Endodermal cell (in vitro differentiated cells): Measurements from ENCODE around the gene SLC9A8. TPM values are rescaled to one million over a fixed set of nuclear protein-coding genes. Genes with fewer than 3 reads are reported as not detected.

Experiments
- DNase-seq: peaks from one replicate; pipeline ENCODE4 v3.0.0-alpha.2; 2017
- H3K27ac ChIP-seq: 2 replicates; pipeline ENCODE4 v1.5.1; 2013; ENCODE audit warnings: mild to moderate bottlenecking, low read depth, low read length, moderate library complexity
- H3K27me3 ChIP-seq: 2 replicates; pipeline ENCODE4 v1.6.1; 2013; ENCODE audit warnings: mild to moderate bottlenecking, low read length, moderate library complexity; ENCODE audit not compliant: insufficient read depth, control insufficient read depth, poor library complexity, severe bottlenecking
- H3K36me3 ChIP-seq: 2 replicates; pipeline ENCODE4 v1.7.0; 2013; ENCODE audit warnings: mild to moderate bottlenecking, low read length, moderate library complexity; ENCODE audit not compliant: control insufficient read depth, insufficient read depth
- H3K4me1 ChIP-seq: one replicate; pipeline ENCODE4 v1.7.0; 2013; ENCODE audit warnings: low read length; ENCODE audit not compliant: control insufficient read depth, insufficient read depth
- H3K4me3 ChIP-seq: 2 replicates; pipeline ENCODE4 v1.5.1; 2013; ENCODE audit warnings: mild to moderate bottlenecking, low read length, moderate library complexity
- H3K9ac ChIP-seq: 2 replicates; pipeline ENCODE4 v1.6.1; 2013; ENCODE audit warnings: mild to moderate bottlenecking, low read length, moderate library complexity; ENCODE audit not compliant: poor library complexity, severe bottlenecking; ENCODE audit errors: extremely low read depth
- H3K9me3 ChIP-seq: 2 replicates; pipeline ENCODE4 v1.6.1; 2013; ENCODE audit warnings: mild to moderate bottlenecking, low read length, moderate library complexity; ENCODE audit not compliant: control insufficient read depth
- H3K27ac Mint-ChIP-seq: 2 replicates; pipeline ENCODE4 v1.8.0; 2020; ENCODE audit warnings: mixed read lengths
- H3K27me3 Mint-ChIP-seq: 2 replicates; pipeline ENCODE4 v1.8.0; 2021; ENCODE audit warnings: mild to moderate bottlenecking, mixed read lengths; ENCODE audit not compliant: insufficient read depth
- H3K36me3 Mint-ChIP-seq: 2 replicates; pipeline ENCODE4 v1.8.0; 2020; ENCODE audit warnings: low read depth, mixed read lengths
- H3K4me1 Mint-ChIP-seq: 2 replicates; pipeline ENCODE4 v1.8.0; 2020; ENCODE audit warnings: mixed read lengths
- H3K4me3 Mint-ChIP-seq: 2 replicates; pipeline ENCODE4 v1.8.0; 2020; ENCODE audit warnings: mild to moderate bottlenecking, moderate library complexity, mixed read lengths
- H3K9me3 Mint-ChIP-seq: 2 replicates; pipeline ENCODE4 v1.8.0; 2020; ENCODE audit warnings: mild to moderate bottlenecking, mixed read lengths
- WGBS, 2 experiments: methylation state at CpG; one replicate each; pipeline versions ENCODE4 v1.1.5 to v1.1.7; 2013; ENCODE audit warnings: missing lambda C conversion rate in 2 of 2, mixed read lengths in 1 of 2; ENCODE audit not compliant: insufficient coverage in 1 of 2, insufficient read length in 1 of 2; 5-methylcytosine and 5-hydroxymethylcytosine counted together
- total RNA-seq, 2 donors: library from RNA; stranded (reverse); fragmentation: NEBNext Ultra II Directional in 1 of 2; extraction: Animal tissue kit (Norgen Biotek cat#: 25700) in 1 of 2; gene quantifications; 2 replicates in 1 of 2; 3 replicates in 1 of 2; pipeline ENCODE4 v1.2.1, GENCODE V29; 2021
- TF ChIP-seq, protein P1 (sequence below): fragments of 200-600 bp; sonication (generic); conservative IDR thresholded peaks from 2 replicates; pipeline ENCODE4 v1.5.0; 2021; ENCODE audit warnings: antibody characterized with exemption, mild to moderate bottlenecking

The SLC9A8 gene
- total RNA-seq, 2 donors from 2014 or later, result 8.6 to 10.3 TPM

DNA sequence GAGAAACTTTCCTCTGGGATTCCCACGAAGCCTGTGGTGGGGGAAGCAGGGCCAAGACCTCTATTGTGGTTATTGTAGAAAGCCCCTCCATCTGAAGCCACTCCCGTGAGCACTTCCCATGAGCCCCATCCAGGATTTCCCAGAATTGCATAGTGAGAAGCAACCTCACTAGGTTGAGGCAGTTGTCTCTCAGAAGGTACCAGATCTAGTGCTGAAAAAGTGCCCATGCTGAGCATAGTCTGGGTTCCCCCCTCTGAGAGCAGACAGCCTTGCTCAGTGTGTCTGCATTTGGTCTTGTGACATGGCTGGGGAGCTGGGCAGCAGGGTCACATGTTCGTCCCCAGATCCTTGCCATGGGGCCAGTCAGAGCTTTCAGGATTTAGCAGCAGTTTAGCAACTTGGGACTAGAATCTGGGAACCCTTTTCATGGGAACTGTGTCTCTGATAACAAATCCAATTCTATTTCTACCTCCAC lies 38.6 kb downstream of the SLC9A8 start:
- no peaks in the 10 kb centered on the region for H3K27me3 Mint-ChIP-seq
- DNase-seq, result peak; percentile 43
- peak overlapping the region; percentile 88 for H3K27ac ChIP-seq
- H3K27me3 ChIP-seq, result no peaks in the 10 kb centered on the region
- H3K36me3 ChIP-seq, result peaks cover 26% of the 10 kb centered on the region
- no peaks in the 10 kb centered on the region for H3K9me3 ChIP-seq
- no peak overlapping the region for H3K4me3 ChIP-seq
- H3K9ac ChIP-seq, result no peak overlapping the region
- WGBS, 2 experiments, result 80 to 88% methylated on average over 3 of the region's 3 CpGs
- H3K4me1 ChIP-seq, result peaks cover 7% of the 10 kb centered on the region
- no peak overlapping the region for H3K4me3 Mint-ChIP-seq
- H3K4me1 Mint-ChIP-seq, result peaks cover 2% of the 10 kb centered on the region
- TF ChIP-seq, protein P1, sequence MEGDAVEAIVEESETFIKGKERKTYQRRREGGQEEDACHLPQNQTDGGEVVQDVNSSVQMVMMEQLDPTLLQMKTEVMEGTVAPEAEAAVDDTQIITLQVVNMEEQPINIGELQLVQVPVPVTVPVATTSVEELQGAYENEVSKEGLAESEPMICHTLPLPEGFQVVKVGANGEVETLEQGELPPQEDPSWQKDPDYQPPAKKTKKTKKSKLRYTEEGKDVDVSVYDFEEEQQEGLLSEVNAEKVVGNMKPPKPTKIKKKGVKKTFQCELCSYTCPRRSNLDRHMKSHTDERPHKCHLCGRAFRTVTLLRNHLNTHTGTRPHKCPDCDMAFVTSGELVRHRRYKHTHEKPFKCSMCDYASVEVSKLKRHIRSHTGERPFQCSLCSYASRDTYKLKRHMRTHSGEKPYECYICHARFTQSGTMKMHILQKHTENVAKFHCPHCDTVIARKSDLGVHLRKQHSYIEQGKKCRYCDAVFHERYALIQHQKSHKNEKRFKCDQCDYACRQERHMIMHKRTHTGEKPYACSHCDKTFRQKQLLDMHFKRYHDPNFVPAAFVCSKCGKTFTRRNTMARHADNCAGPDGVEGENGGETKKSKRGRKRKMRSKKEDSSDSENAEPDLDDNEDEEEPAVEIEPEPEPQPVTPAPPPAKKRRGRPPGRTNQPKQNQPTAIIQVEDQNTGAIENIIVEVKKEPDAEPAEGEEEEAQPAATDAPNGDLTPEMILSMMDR, result no peak
- H3K27ac Mint-ChIP-seq, result no peak overlapping the region
- H3K36me3 Mint-ChIP-seq, result peaks cover 21% of the 10 kb centered on the region
- no peaks in the 10 kb centered on the region for H3K9me3 Mint-ChIP-seq

GRCh38 chr20:49851991-49852390 lies 39.4 kb downstream of the SLC9A8 start:
- Histone ChIP-seq H3K4me1 (peaks cover 7% of the 10 kb centered on the region), H3K27ac (peak overlapping the region; percentile 88), H3K9me3 (no peaks in the 10 kb centered on the region), H3K4me3 (no peak overlapping the region), H3K36me3 (peaks cover 30% of the 10 kb centered on the region), H3K27me3 (no peaks in the 10 kb centered on the region), H3K9ac (no peak overlapping the region)
- TF ChIP-seq, protein P1, result no peak
- Mint-ChIP-seq H3K36me3 (peaks cover 25% of the 10 kb centered on the region), H3K4me3 (no peak overlapping the region), H3K4me1 (peaks cover 2% of the 10 kb centered on the region), H3K27me3 (no peaks in the 10 kb centered on the region), H3K27ac (no peak overlapping the region), H3K9me3 (no peaks in the 10 kb centered on the region)
- peak; percentile 31 for DNase-seq
- 92 to 97% methylated on average over 6 to 7 of the region's 7 CpGs for WGBS, 2 experiments

DNA sequence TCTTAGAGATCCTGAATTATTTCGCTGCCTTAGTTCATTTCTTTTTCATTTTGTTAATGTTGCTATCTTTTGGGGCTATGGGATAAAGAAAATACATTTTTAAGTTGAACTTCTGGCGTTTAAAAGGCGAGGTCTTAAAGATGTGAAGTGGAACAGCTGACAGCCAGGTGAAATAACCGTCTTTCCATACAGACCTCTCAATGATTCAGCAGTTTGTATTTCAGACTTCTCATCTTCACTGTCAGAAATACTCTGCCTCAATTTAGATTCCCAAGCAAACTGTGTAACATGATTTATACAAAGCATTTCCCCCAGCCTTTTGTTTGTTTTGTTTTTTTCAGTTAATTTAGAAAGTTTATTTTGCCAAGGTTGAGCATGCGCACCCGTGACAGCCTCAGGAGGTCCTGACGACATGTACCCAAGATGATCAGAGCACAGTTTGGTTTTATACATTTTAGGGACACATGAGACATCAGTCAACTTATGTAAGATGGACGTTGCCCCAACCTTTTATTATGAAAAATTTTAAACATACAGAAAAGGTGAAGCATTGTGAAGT lies 40.0 kb downstream of the SLC9A8 start:
- 93 to 98% methylated on average over 7 of the region's 8 CpGs for WGBS, 2 experiments
- H3K9ac ChIP-seq, result no peak overlapping the region
- Mint-ChIP-seq H3K27me3 (no peaks in the 10 kb centered on the region), H3K9me3 (no peaks in the 10 kb centered on the region), H3K36me3 (peaks cover 26% of the 10 kb centered on the region), H3K4me3 (no peak overlapping the region), H3K4me1 (peaks cover 2% of the 10 kb centered on the region), H3K27ac (peak overlapping the region; percentile 18)
- H3K4me1 ChIP-seq, result peaks cover 7% of the 10 kb centered on the region
- TF ChIP-seq, protein P1, result no peak
- H3K27ac ChIP-seq, result peak overlapping the region; percentile 93
- no peaks in the 10 kb centered on the region for H3K9me3 ChIP-seq
- DNase-seq, result peak; percentile 7
- H3K27me3 ChIP-seq, result no peaks in the 10 kb centered on the region
- peaks cover 33% of the 10 kb centered on the region for H3K36me3 ChIP-seq
- H3K4me3 ChIP-seq, result no peak overlapping the region
